WTC11 (cell line): ENCODE results near the gene FIGNL2. TPM values are rescaled to one million over a fixed set of nuclear protein-coding genes. Genes with fewer than 3 reads are reported as not detected.

Source experiments
- ATAC-seq: fragments of 200-7000 bp; cut with Tn5 transposase; 2 replicates; pipeline ENCODE4 v1.10.0; 2021; ENCODE audit warnings: mild to moderate bottlenecking, moderate library complexity
- CTCF ChIA-PET: fragments of 300-600 bp; sonication (Branson Sonifier 250); formaldehyde crosslinking; loops from one replicate; lab custom pipeline; 2021; ENCODE audit warnings: antibody characterized with exemption; lab: Charles Lee
- POLR2A ChIA-PET: fragments of 350-600 bp; sonication (Branson Sonifier 250); formaldehyde crosslinking; loops from one replicate; lab custom pipeline; 2021; ENCODE audit warnings: antibody characterized with exemption; lab: Charles Lee
- DNase-seq: peaks from one replicate; pipeline ENCODE4 v3.0.0; 2021; ENCODE audit warnings: low spot score
- H3K27ac Mint-ChIP-seq: 2 replicates; pipeline ENCODE4 v1.8.0; 2021; ENCODE audit warnings: mixed read lengths
- H3K27me3 Mint-ChIP-seq: 2 replicates; pipeline ENCODE4 v1.8.0; 2021; ENCODE audit warnings: low read depth, mild to moderate bottlenecking, moderate library complexity, mixed read lengths
- H3K36me3 Mint-ChIP-seq: 2 replicates; pipeline ENCODE4 v1.8.0; 2021; ENCODE audit warnings: mixed read lengths
- H3K4me1 Mint-ChIP-seq: 2 replicates; pipeline ENCODE4 v1.8.0; 2022; ENCODE audit warnings: mixed read lengths
- H3K4me3 Mint-ChIP-seq: 2 replicates; pipeline ENCODE4 v1.8.0; 2021; ENCODE audit warnings: mild to moderate bottlenecking, moderate library complexity, mixed read lengths
- H3K9me3 Mint-ChIP-seq: 2 replicates; pipeline ENCODE4 v1.8.0; 2021; ENCODE audit warnings: mixed read lengths
- ELF4 ChIP-seq: sonication (generic); formaldehyde crosslinking; IDR thresholded peaks from 2 replicates; pipeline ENCODE4 v1.8.1; 2022; ENCODE audit warnings: low read depth, mild to moderate bottlenecking, moderate library complexity, missing genetic modification reagents
- NFE2L1 ChIP-seq: sonication (generic); formaldehyde crosslinking; IDR thresholded peaks from 2 replicates; pipeline ENCODE4 v1.8.1; 2023; ENCODE audit warnings: missing genetic modification reagents
- SP1 ChIP-seq: sonication (generic); formaldehyde crosslinking; conservative IDR thresholded peaks from 2 replicates; pipeline ENCODE4 v1.8.1; 2022; ENCODE audit warnings: missing genetic modification reagents
- TCF7 ChIP-seq: sonication (generic); formaldehyde crosslinking; IDR thresholded peaks from 2 replicates; pipeline ENCODE4 v1.8.0; 2022; ENCODE audit warnings: mild to moderate bottlenecking, low read depth, missing genetic modification reagents, moderate library complexity
- TEAD1 ChIP-seq: sonication (generic); formaldehyde crosslinking; IDR thresholded peaks from 2 replicates; pipeline ENCODE4 v1.8.0; 2022; ENCODE audit warnings: mild to moderate bottlenecking, missing genetic modification reagents
- TEAD4 ChIP-seq: sonication (generic); formaldehyde crosslinking; IDR thresholded peaks from 2 replicates; pipeline ENCODE4 v1.8.0; 2022; ENCODE audit warnings: mild to moderate bottlenecking, missing genetic modification reagents
- ZNF232 ChIP-seq: sonication (generic); formaldehyde crosslinking; IDR thresholded peaks from 2 replicates; pipeline ENCODE4 v1.8.0; 2022; ENCODE audit warnings: mild to moderate bottlenecking, missing genetic modification reagents
- ZNF263 ChIP-seq: sonication (generic); formaldehyde crosslinking; IDR thresholded peaks from 2 replicates; pipeline ENCODE4 v1.8.1; 2022; ENCODE audit warnings: low read depth, mild to moderate bottlenecking, moderate library complexity, missing genetic modification reagents
- total RNA-seq: library from RNA; stranded (reverse); gene quantifications from 3 replicates; pipeline ENCODE4 v1.2.3, GENCODE V29; 2021
- TF ChIP-seq, protein P1 (sequence below): fragments of 250-450 bp; sonication (Bioruptor Pico); IDR thresholded peaks from 2 replicates; pipeline ENCODE4 v1.9.0; 2021; ENCODE audit warnings: mild to moderate bottlenecking
- TF ChIP-seq, protein P2 (sequence below): sonication (generic); formaldehyde crosslinking; IDR thresholded peaks from 2 replicates; pipeline ENCODE4 v1.8.1; 2023; ENCODE audit warnings: mild to moderate bottlenecking, missing genetic modification reagents, borderline replicate concordance
- TF ChIP-seq, protein P3 (sequence below): sonication (generic); formaldehyde crosslinking; IDR thresholded peaks from 2 replicates; pipeline ENCODE4 v1.8.1; 2022; ENCODE audit warnings: missing genetic modification reagents, borderline replicate concordance
- TF ChIP-seq, protein P4 (sequence below): fragments of 250-450 bp; sonication (Bioruptor Pico); IDR thresholded peaks from 2 replicates; pipeline ENCODE4 v1.9.0; 2021; ENCODE audit warnings: mild to moderate bottlenecking, borderline replicate concordance
- TF ChIP-seq, protein P5 (sequence below): sonication (generic); formaldehyde crosslinking; IDR thresholded peaks from 2 replicates; pipeline ENCODE4 v1.8.0; 2023; ENCODE audit warnings: mild to moderate bottlenecking, missing genetic modification reagents
- TF ChIP-seq, protein P6 (sequence below): sonication (generic); formaldehyde crosslinking; IDR thresholded peaks from 2 replicates; pipeline ENCODE4 v1.8.1; 2022; ENCODE audit warnings: mild to moderate bottlenecking, missing genetic modification reagents, moderate library complexity, borderline replicate concordance
- TF ChIP-seq, protein P7 (sequence below): sonication (generic); formaldehyde crosslinking; IDR thresholded peaks from 2 replicates; pipeline ENCODE4 v1.8.0; 2023; ENCODE audit warnings: missing genetic modification reagents
- TF ChIP-seq, protein P8 (sequence below): sonication (generic); formaldehyde crosslinking; IDR thresholded peaks from 2 replicates; pipeline ENCODE4 v1.8.0; 2022; ENCODE audit warnings: mild to moderate bottlenecking, missing genetic modification reagents

The FIGNL2 gene
- total RNA-seq, 1 experiment from 2014 or later: 9.9 TPM

DNA sequence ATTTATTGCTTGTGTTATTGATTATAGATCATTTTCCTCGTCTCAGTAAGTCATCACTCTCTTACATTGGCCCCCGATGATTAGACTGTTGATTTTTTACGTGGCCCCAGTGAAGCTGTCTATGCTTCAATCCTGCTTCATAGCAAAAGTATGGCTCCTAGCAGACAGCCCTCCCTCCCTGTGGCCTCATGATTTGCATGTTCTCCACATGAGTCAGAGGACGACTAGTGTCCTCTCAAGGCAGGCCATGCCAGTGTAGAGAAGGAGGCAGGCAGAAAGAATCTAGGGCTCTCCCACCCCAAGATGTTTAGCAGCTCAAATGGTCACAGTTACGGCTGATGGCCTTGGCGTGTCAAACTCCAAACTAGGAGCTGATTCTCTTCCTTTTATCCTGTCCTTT, 59.6 kb downstream of the FIGNL2 start:
- DNase-seq (no peak), ATAC-seq (no peak)
- no peak overlapping the region for H3K27ac Mint-ChIP-seq
- H3K4me1 Mint-ChIP-seq: no peaks in the 10 kb centered on the region
- TF ChIP-seq TEAD4: no peak
- TF ChIP-seq, protein P1, sequence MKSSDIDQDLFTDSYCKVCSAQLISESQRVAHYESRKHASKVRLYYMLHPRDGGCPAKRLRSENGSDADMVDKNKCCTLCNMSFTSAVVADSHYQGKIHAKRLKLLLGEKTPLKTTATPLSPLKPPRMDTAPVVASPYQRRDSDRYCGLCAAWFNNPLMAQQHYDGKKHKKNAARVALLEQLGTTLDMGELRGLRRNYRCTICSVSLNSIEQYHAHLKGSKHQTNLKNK (CRISPR knock-in tag): no peak
- CTCF ChIA-PET: no interaction called here
- no peaks in the 10 kb centered on the region for H3K27me3 Mint-ChIP-seq
- POLR2A ChIA-PET: no interaction called here
- H3K36me3 Mint-ChIP-seq: peaks cover 18% of the 10 kb centered on the region
- H3K9me3 Mint-ChIP-seq: no peaks in the 10 kb centered on the region
- no peak overlapping the region for H3K4me3 Mint-ChIP-seq

DNA sequence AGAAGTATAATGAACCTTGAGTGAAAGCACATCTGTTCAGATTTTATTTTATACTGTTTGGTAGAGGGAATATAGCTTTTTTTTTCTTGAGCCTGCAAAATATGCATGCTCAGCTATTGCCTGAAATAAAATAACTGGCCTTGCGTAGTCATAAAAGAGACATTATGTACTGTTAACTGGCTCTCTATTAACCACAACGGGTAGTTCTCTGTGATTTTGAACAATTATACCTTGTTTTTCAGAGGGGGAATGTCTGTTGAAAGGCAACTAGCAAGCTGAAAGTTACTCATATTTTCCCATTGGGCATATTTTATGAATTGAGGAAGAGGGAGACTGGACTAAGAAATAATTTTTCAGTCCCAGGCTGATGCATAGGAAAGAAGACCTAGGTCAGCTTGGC, 62.6 kb downstream of the FIGNL2 start:
- no peak overlapping the region for H3K27ac Mint-ChIP-seq
- TF ChIP-seq ELF4 (CRISPR knock-in tag) (no peak), NFE2L1 (CRISPR knock-in tag) (no peak), TCF7 (no peak), ZNF232 (CRISPR knock-in tag) (no peak), TEAD1 (CRISPR knock-in tag) (no peak), ZNF263 (no peak), SP1 (CRISPR knock-in tag) (no peak)
- TF ChIP-seq, protein P2, sequence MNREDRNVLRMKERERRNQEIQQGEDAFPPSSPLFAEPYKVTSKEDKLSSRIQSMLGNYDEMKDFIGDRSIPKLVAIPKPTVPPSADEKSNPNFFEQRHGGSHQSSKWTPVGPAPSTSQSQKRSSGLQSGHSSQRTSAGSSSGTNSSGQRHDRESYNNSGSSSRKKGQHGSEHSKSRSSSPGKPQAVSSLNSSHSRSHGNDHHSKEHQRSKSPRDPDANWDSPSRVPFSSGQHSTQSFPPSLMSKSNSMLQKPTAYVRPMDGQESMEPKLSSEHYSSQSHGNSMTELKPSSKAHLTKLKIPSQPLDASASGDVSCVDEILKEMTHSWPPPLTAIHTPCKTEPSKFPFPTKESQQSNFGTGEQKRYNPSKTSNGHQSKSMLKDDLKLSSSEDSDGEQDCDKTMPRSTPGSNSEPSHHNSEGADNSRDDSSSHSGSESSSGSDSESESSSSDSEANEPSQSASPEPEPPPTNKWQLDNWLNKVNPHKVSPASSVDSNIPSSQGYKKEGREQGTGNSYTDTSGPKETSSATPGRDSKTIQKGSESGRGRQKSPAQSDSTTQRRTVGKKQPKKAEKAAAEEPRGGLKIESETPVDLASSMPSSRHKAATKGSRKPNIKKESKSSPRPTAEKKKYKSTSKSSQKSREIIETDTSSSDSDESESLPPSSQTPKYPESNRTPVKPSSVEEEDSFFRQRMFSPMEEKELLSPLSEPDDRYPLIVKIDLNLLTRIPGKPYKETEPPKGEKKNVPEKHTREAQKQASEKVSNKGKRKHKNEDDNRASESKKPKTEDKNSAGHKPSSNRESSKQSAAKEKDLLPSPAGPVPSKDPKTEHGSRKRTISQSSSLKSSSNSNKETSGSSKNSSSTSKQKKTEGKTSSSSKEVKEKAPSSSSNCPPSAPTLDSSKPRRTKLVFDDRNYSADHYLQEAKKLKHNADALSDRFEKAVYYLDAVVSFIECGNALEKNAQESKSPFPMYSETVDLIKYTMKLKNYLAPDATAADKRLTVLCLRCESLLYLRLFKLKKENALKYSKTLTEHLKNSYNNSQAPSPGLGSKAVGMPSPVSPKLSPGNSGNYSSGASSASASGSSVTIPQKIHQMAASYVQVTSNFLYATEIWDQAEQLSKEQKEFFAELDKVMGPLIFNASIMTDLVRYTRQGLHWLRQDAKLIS: no peak
- TF ChIP-seq, protein P3, sequence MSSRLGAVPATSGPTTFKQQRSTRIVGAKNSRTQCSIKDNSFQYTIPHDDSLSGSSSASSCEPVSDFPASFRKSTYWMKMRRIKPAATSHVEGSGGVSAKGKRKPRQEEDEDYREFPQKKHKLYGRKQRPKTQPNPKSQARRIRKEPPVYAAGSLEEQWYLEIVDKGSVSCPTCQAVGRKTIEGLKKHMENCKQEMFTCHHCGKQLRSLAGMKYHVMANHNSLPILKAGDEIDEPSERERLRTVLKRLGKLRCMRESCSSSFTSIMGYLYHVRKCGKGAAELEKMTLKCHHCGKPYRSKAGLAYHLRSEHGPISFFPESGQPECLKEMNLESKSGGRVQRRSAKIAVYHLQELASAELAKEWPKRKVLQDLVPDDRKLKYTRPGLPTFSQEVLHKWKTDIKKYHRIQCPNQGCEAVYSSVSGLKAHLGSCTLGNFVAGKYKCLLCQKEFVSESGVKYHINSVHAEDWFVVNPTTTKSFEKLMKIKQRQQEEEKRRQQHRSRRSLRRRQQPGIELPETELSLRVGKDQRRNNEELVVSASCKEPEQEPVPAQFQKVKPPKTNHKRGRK: no peak
- TF ChIP-seq, protein P4, sequence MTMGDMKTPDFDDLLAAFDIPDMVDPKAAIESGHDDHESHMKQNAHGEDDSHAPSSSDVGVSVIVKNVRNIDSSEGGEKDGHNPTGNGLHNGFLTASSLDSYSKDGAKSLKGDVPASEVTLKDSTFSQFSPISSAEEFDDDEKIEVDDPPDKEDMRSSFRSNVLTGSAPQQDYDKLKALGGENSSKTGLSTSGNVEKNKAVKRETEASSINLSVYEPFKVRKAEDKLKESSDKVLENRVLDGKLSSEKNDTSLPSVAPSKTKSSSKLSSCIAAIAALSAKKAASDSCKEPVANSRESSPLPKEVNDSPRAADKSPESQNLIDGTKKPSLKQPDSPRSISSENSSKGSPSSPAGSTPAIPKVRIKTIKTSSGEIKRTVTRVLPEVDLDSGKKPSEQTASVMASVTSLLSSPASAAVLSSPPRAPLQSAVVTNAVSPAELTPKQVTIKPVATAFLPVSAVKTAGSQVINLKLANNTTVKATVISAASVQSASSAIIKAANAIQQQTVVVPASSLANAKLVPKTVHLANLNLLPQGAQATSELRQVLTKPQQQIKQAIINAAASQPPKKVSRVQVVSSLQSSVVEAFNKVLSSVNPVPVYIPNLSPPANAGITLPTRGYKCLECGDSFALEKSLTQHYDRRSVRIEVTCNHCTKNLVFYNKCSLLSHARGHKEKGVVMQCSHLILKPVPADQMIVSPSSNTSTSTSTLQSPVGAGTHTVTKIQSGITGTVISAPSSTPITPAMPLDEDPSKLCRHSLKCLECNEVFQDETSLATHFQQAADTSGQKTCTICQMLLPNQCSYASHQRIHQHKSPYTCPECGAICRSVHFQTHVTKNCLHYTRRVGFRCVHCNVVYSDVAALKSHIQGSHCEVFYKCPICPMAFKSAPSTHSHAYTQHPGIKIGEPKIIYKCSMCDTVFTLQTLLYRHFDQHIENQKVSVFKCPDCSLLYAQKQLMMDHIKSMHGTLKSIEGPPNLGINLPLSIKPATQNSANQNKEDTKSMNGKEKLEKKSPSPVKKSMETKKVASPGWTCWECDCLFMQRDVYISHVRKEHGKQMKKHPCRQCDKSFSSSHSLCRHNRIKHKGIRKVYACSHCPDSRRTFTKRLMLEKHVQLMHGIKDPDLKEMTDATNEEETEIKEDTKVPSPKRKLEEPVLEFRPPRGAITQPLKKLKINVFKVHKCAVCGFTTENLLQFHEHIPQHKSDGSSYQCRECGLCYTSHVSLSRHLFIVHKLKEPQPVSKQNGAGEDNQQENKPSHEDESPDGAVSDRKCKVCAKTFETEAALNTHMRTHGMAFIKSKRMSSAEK (CRISPR knock-in tag): no peak
- TF ChIP-seq, protein P5, sequence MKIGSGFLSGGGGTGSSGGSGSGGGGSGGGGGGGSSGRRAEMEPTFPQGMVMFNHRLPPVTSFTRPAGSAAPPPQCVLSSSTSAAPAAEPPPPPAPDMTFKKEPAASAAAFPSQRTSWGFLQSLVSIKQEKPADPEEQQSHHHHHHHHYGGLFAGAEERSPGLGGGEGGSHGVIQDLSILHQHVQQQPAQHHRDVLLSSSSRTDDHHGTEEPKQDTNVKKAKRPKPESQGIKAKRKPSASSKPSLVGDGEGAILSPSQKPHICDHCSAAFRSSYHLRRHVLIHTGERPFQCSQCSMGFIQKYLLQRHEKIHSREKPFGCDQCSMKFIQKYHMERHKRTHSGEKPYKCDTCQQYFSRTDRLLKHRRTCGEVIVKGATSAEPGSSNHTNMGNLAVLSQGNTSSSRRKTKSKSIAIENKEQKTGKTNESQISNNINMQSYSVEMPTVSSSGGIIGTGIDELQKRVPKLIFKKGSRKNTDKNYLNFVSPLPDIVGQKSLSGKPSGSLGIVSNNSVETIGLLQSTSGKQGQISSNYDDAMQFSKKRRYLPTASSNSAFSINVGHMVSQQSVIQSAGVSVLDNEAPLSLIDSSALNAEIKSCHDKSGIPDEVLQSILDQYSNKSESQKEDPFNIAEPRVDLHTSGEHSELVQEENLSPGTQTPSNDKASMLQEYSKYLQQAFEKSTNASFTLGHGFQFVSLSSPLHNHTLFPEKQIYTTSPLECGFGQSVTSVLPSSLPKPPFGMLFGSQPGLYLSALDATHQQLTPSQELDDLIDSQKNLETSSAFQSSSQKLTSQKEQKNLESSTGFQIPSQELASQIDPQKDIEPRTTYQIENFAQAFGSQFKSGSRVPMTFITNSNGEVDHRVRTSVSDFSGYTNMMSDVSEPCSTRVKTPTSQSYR: no peak
- TF ChIP-seq, protein P6, sequence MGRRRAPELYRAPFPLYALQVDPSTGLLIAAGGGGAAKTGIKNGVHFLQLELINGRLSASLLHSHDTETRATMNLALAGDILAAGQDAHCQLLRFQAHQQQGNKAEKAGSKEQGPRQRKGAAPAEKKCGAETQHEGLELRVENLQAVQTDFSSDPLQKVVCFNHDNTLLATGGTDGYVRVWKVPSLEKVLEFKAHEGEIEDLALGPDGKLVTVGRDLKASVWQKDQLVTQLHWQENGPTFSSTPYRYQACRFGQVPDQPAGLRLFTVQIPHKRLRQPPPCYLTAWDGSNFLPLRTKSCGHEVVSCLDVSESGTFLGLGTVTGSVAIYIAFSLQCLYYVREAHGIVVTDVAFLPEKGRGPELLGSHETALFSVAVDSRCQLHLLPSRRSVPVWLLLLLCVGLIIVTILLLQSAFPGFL (CRISPR knock-in tag): no peak
- TF ChIP-seq, protein P1 (CRISPR knock-in tag): no peak
- TF ChIP-seq, protein P7, sequence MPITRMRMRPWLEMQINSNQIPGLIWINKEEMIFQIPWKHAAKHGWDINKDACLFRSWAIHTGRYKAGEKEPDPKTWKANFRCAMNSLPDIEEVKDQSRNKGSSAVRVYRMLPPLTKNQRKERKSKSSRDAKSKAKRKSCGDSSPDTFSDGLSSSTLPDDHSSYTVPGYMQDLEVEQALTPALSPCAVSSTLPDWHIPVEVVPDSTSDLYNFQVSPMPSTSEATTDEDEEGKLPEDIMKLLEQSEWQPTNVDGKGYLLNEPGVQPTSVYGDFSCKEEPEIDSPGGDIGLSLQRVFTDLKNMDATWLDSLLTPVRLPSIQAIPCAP (CRISPR knock-in tag): no peak
- TF ChIP-seq, protein P8, sequence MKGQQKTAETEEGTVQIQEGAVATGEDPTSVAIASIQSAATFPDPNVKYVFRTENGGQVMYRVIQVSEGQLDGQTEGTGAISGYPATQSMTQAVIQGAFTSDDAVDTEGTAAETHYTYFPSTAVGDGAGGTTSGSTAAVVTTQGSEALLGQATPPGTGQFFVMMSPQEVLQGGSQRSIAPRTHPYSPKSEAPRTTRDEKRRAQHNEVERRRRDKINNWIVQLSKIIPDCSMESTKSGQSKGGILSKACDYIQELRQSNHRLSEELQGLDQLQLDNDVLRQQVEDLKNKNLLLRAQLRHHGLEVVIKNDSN (CRISPR knock-in tag): no peak

More for the DNA sequence above, 62.6 kb downstream of the FIGNL2 start:
- Mint-ChIP-seq H3K36me3 (peaks cover 10% of the 10 kb centered on the region; the same call in 1 of the 2 replicates), H3K27me3 (no peaks in the 10 kb centered on the region), H3K4me1 (no peaks in the 10 kb centered on the region), H3K4me3 (no peak overlapping the region), H3K9me3 (no peaks in the 10 kb centered on the region)
- POLR2A ChIA-PET: no interaction called here
- ATAC-seq (no peak), DNase-seq (no peak)
- CTCF ChIA-PET: interaction anchor here (2.0 kb wide), 1 partner anchor 28 kb away, joined by 7 read pairs; a partner anchor contains a TSS
